Activated T-helper 17 cell treated with anti-CD3 and anti-CD28 coated beads, Interleukin-2, amount 50 U/mL, for 72 hours (primary cell): ENCODE data around the gene FUCA2. TPM values are rescaled to one million over a fixed set of nuclear protein-coding genes. Genes with fewer than 3 reads are reported as not detected.
"Not testable (repeated sequence)": the region's sequence is repeated elsewhere in the genome, so short reads cannot be mapped to it uniquely, and the experiment has no call there.

Experiments used
- ATAC-seq: fragments of 150-1000 bp; cut with Tn5 transposase; replicated peaks from 2 replicates; pipeline ENCODE4 v1.10.0; 2021; ENCODE audit warnings: mild to moderate bottlenecking, moderate library complexity
- H3K27ac Mint-ChIP-seq: one replicate; pipeline ENCODE4 v1.8.0; 2022; ENCODE audit warnings: mixed read lengths
- H3K27me3 Mint-ChIP-seq: one replicate; pipeline ENCODE4 v1.8.0; 2022; ENCODE audit warnings: mixed read lengths
- H3K36me3 Mint-ChIP-seq: one replicate; pipeline ENCODE4 v1.8.0; 2022; ENCODE audit warnings: low read depth, mild to moderate bottlenecking, mixed read lengths
- H3K4me1 Mint-ChIP-seq: one replicate; pipeline ENCODE4 v1.8.0; 2022; ENCODE audit warnings: mixed read lengths
- H3K4me3 Mint-ChIP-seq: one replicate; pipeline ENCODE4 v1.8.0; 2022; ENCODE audit warnings: mild to moderate bottlenecking, mixed read lengths
- H3K9me3 Mint-ChIP-seq: one replicate; pipeline ENCODE4 v1.8.0; 2022; ENCODE audit warnings: mixed read lengths
- total RNA-seq, 2 donors: library from RNA; stranded (reverse); gene quantifications; one replicate each; pipeline ENCODE4 v1.2.3, GENCODE V29; 2022

Gene FUCA2
- total RNA-seq, 2 donors from 2014 or later = 19.3 to 32.7 TPM

GRCh38 chr6:143450453-143451371 lies 60.8 kb downstream of the FUCA2 start, which contains the start of the genes ADAT2 and PEX3:
Gene ADAT2 (minus strand): TSS chr6:143450695. CDS start chr6:143450658, 37 bp downstream.
Gene PEX3 (plus strand): TSS chr6:143450805. CDS start chr6:143451043, 238 bp downstream.
- Mint-ChIP-seq H3K27ac (peak within 1 kb of the TSS; percentile 96), H3K9me3 (no peaks in the 10 kb centered on the region), H3K4me1 (peaks cover 24% of the 10 kb centered on the region), H3K27me3 (no peaks in the 10 kb centered on the region), H3K36me3 (peaks cover 43% of the 10 kb centered on the region), H3K4me3 (peak within 1 kb of the TSS; percentile 97)
- ATAC-seq = peak; percentile 90

- Mint-ChIP-seq H3K36me3 (peaks cover 46% of the 10 kb centered on the region), H3K4me3 (peak overlapping the region; percentile 97), H3K27me3 (no peaks in the 10 kb centered on the region), H3K4me1 (peaks cover 20% of the 10 kb centered on the region), H3K27ac (peak overlapping the region; percentile 96), H3K9me3 (no peaks in the 10 kb centered on the region)
- ATAC-seq = peak; percentile 1
Measured at GRCh38 chr6:143449714-143450452, 61.6 kb downstream of the FUCA2 start.

GRCh38 chr6:143449082-143449713 lies 62.3 kb downstream of the FUCA2 start:
- Mint-ChIP-seq H3K4me1 (peaks cover 16% of the 10 kb centered on the region), H3K36me3 (peaks cover 46% of the 10 kb centered on the region), H3K27ac (peak overlapping the region; percentile 96), H3K4me3 (peak overlapping the region; percentile 97), H3K27me3 (no peaks in the 10 kb centered on the region), H3K9me3 (no peaks in the 10 kb centered on the region)
- no peak for ATAC-seq

GRCh38 chr6:143447865-143448264 lies 63.7 kb downstream of the FUCA2 start:
- not testable (repeated sequence) for H3K9me3 Mint-ChIP-seq, H3K27ac Mint-ChIP-seq, ATAC-seq, H3K27me3 Mint-ChIP-seq
- Mint-ChIP-seq H3K4me3 (peak overlapping the region; percentile 45), H3K4me1 (peaks cover 11% of the 10 kb centered on the region), H3K36me3 (peaks cover 48% of the 10 kb centered on the region)

Other genes starting within 250 kb of the FUCA2 start
- 10 to 100 TPM; 20.8 to 32.6 TPM for gene ADAT2, start 61.0 kb downstream of the FUCA2 start, total RNA-seq
- gene PEX3, start 60.9 kb downstream of the FUCA2 start, total RNA-seq = 10 to 100 TPM; 30.6 to 37.6 TPM
- gene PHACTR2, start 166.2 kb upstream of the FUCA2 start, total RNA-seq = 10 to 100 TPM; 32.5 to 33.7 TPM